Muscle of leg (tissue), 11 donors: ENCODE results near the gene INSYN2B. TPM values are rescaled to one million over a fixed set of nuclear protein-coding genes. Genes with fewer than 3 reads are reported as not detected.

Experiments
- DNase-seq: peaks from one replicate; pipeline ENCODE4 v3.0.0; 2013
- H3K27ac ChIP-seq: one replicate; pipeline ENCODE4 v1.5.1; 2013; ENCODE audit warnings: mild to moderate bottlenecking, low read length, control low read depth
- H3K27me3 ChIP-seq: one replicate; pipeline ENCODE4 v1.6.1; 2013; ENCODE audit warnings: low read length; ENCODE audit not compliant: control insufficient read depth, insufficient read depth
- H3K36me3 ChIP-seq: one replicate; pipeline ENCODE4 v1.6.1; 2013; ENCODE audit warnings: low read length; ENCODE audit not compliant: control insufficient read depth, insufficient read depth
- H3K4me1 ChIP-seq: one replicate; pipeline ENCODE4 v1.6.1; 2013; ENCODE audit warnings: low read length; ENCODE audit not compliant: control insufficient read depth, insufficient read depth
- H3K4me3 ChIP-seq: one replicate; pipeline ENCODE4 v1.5.1; 2013; ENCODE audit warnings: low read length, control low read depth
- H3K9me3 ChIP-seq: replicated peaks from 2 replicates; pipeline ENCODE4 v1.6.1; 2013; ENCODE audit warnings: low read depth, low read length; ENCODE audit not compliant: control insufficient read depth
- WGBS: methylation state at CpG from one replicate; pipeline ENCODE4 v1.1.5; 2013; ENCODE audit warnings: missing lambda C conversion rate; ENCODE audit not compliant: insufficient coverage; 5-methylcytosine and 5-hydroxymethylcytosine counted together
- polyA plus RNA-seq, 8 donors: library from polyadenylated mRNA; unstranded; fragments of 120-200 nt; gene quantifications; one replicate each; pipeline versions ENCODE4 v1.2.1 to v1.2.3, GENCODE V29; 2013; ENCODE audit warnings: inconsistent platforms in 1 of 8, low replicate concordance in 1 of 8; ENCODE audit not compliant: insufficient read length in 8 of 8, insufficient read depth in 1 of 8
- total RNA-seq: library from RNA; stranded (reverse); fragments of 120-200 nt; gene quantifications from one replicate; pipeline ENCODE4 v1.2.4, GENCODE V29; 2013

The INSYN2B gene
- total and polyA plus RNA-seq, 9 donors: 0.04 to 0.46 (median 0.26) TPM

DNA sequence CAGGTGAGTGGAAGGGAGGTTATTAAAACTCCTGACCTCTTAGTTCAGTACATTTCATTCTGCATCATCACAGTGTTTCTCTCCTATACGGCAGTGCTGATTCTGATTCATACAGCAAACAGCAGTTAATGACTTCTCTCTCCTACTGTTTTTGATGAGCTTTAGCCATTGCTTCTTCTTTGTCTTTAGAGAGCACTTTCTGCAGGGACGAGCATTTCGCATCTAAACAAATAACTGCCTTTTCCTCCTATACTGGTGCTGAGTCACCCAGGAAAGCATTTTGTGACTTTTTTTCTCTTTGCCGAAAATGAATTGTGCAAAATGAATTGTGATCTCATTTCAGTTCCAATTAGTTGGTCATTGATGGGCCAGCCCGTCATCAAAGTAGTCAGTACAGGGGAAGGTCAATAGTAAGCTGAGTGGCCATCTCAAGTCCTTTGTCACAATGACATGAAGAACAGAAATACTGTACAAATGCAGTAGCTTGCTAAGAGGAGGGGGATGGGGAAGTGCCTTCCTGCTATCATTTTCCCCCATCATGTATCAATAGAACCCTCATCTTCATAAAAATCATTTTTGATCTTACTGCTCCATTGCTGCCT is 98.5 kb downstream of the INSYN2B start:
- no peaks in the 10 kb centered on the region for H3K9me3 ChIP-seq
- DNase-seq: no peak
- WGBS: 82% methylated on average over 3 of the region's 5 CpGs
- H3K4me1 ChIP-seq: no peaks in the 10 kb centered on the region
- no peaks in the 10 kb centered on the region for H3K27me3 ChIP-seq
- H3K36me3 ChIP-seq: no peaks in the 10 kb centered on the region
- H3K4me3 ChIP-seq: no peak overlapping the region
- H3K27ac ChIP-seq: no peak overlapping the region

GRCh38 chr5:169880785-169881184 is 99.5 kb downstream of the INSYN2B start:
- no peak for DNase-seq
- H3K4me1 ChIP-seq: no peaks in the 10 kb centered on the region
- H3K27me3 ChIP-seq: no peaks in the 10 kb centered on the region
- WGBS: 83% methylated on average over 2 of the region's 2 CpGs
- no peaks in the 10 kb centered on the region for H3K36me3 ChIP-seq
- H3K9me3 ChIP-seq: no peaks in the 10 kb centered on the region
- no peak overlapping the region for H3K27ac ChIP-seq
- H3K4me3 ChIP-seq: no peak overlapping the region

GRCh38 chr5:169880012-169880663 is 100.2 kb downstream of the INSYN2B start:
- no peaks in the 10 kb centered on the region for H3K4me1 ChIP-seq

GRCh38 chr5:169876386-169876785 is 103.9 kb downstream of the INSYN2B start:
- Histone ChIP-seq H3K36me3 (no peaks in the 10 kb centered on the region), H3K9me3 (no peaks in the 10 kb centered on the region), H3K27me3 (no peaks in the 10 kb centered on the region), H3K4me1 (peaks cover 8% of the 10 kb centered on the region), H3K4me3 (no peak overlapping the region), H3K27ac (no peak overlapping the region)
- WGBS: no CpG with 5 or more reads among the region's 1 CpG
- no peak for DNase-seq

More at GRCh38 chr5:169880012-169880663, 100.2 kb downstream of the INSYN2B start:
- H3K27ac ChIP-seq: no peak overlapping the region
- no peak overlapping the region for H3K4me3 ChIP-seq
- H3K9me3 ChIP-seq: no peaks in the 10 kb centered on the region
- peak; percentile 29 for DNase-seq
- H3K27me3 ChIP-seq: no peaks in the 10 kb centered on the region
- H3K36me3 ChIP-seq: no peaks in the 10 kb centered on the region
- 50% methylated on average over 1 of the region's 4 CpGs for WGBS

DNA sequence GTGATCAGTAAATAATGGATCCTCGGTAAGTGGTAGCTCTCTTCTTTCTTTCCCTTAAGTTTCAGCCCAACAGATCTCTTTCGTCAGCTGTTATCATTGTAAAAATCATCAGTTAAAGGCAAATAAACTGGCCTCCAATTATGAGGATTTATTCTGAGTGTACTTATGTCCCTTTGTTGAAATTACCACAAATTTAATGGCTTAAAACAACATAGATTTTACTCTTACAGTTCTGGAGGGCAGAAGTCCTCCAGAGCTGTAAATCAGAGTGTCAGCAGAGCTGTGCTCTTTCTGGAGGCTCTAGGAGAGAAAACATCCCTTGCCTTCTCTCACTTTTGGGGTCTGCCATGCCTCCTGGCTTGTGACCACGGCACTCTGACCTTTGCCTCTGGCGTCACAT is 104.6 kb downstream of the INSYN2B start:
- H3K36me3 ChIP-seq: no peaks in the 10 kb centered on the region
- no peak for DNase-seq
- 71% methylated on average over 2 of the region's 4 CpGs for WGBS
- H3K4me1 ChIP-seq: peaks cover 8% of the 10 kb centered on the region
- H3K9me3 ChIP-seq: no peaks in the 10 kb centered on the region
- H3K27ac ChIP-seq: no peak overlapping the region
- H3K27me3 ChIP-seq: no peaks in the 10 kb centered on the region
- no peak overlapping the region for H3K4me3 ChIP-seq

GRCh38 chr5:169875091-169875728 is 105.1 kb downstream of the INSYN2B start:
- H3K4me1 ChIP-seq: peaks cover 8% of the 10 kb centered on the region

GRCh38 chr5:169874621-169875020 is 105.7 kb downstream of the INSYN2B start:
- H3K9me3 ChIP-seq: no peaks in the 10 kb centered on the region
- peaks cover 8% of the 10 kb centered on the region for H3K4me1 ChIP-seq
- 70% methylated on average over 2 of the region's 4 CpGs for WGBS
- no peak overlapping the region for H3K4me3 ChIP-seq
- H3K27me3 ChIP-seq: no peaks in the 10 kb centered on the region
- DNase-seq: peak; percentile 8
- no peaks in the 10 kb centered on the region for H3K36me3 ChIP-seq
- no peak overlapping the region for H3K27ac ChIP-seq

More at GRCh38 chr5:169875091-169875728, 105.1 kb downstream of the INSYN2B start:
- no peaks in the 10 kb centered on the region for H3K9me3 ChIP-seq
- no peak overlapping the region for H3K27ac ChIP-seq
- DNase-seq: no peak
- no peaks in the 10 kb centered on the region for H3K36me3 ChIP-seq
- H3K27me3 ChIP-seq: no peaks in the 10 kb centered on the region
- 85% methylated on average over 7 of the region's 8 CpGs for WGBS
- H3K4me3 ChIP-seq: no peak overlapping the region

DNA sequence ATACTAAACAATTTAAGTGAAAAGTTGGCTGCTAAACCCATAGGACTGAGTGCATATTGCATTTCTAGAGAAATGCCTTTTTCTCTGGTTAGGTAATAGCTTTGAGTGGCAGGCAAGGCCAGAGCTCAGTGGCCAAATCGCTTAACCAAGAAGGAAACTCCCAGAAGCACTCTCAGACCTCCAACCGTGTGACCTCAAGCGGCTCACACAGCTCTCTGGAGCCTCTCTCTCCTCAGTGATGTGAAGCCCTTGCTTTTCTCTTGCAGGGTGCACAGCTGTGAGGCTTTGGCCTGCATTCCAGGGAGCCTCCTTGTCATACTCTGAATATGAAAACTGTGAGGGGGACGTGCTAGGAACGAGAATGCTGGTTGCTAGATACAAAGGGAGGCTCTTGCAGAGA is 106.7 kb downstream of the INSYN2B start:
- H3K27ac ChIP-seq: no peak overlapping the region

GRCh38 chr5:169871826-169872490 is 108.3 kb downstream of the INSYN2B start:
- no peaks in the 10 kb centered on the region for H3K27me3 ChIP-seq
- 20% methylated on average over 2 of the region's 5 CpGs for WGBS
- DNase-seq: peak; percentile 78
- no peak overlapping the region for H3K27ac ChIP-seq
- no peaks in the 10 kb centered on the region for H3K9me3 ChIP-seq
- no peaks in the 10 kb centered on the region for H3K36me3 ChIP-seq
- H3K4me1 ChIP-seq: peaks cover 8% of the 10 kb centered on the region
- no peak overlapping the region for H3K4me3 ChIP-seq

More for the DNA sequence above, 106.7 kb downstream of the INSYN2B start:
- H3K4me1 ChIP-seq: peaks cover 8% of the 10 kb centered on the region
- no peaks in the 10 kb centered on the region for H3K36me3 ChIP-seq
- DNase-seq: peak; percentile 85
- no CpG with 5 or more reads among the region's 5 CpGs for WGBS
- H3K4me3 ChIP-seq: no peak overlapping the region
- H3K27me3 ChIP-seq: no peaks in the 10 kb centered on the region
- no peaks in the 10 kb centered on the region for H3K9me3 ChIP-seq

DNA sequence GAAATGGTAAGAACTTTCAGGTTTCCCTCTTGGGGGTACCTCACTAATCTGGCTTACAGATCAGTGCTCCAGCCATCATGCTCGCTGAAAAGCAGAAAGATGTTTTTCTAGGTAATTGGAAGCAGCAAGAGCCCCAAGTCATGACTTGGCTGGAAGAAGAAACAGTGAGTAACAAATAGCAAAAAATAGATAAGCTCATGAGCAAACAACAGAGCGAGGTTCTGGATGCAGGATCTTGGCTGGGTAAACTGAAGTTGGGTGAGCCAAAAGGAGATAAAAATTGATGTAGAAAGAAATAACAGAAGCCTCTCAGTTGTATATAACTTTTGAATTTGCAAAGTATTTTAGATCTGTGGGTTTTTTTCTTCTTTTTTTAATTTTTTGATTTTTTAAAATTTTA is 110.1 kb downstream of the INSYN2B start:
- no peak overlapping the region for H3K27ac ChIP-seq
- no peaks in the 10 kb centered on the region for H3K9me3 ChIP-seq
- no CpG with 5 or more reads among the region's 2 CpGs for WGBS
- H3K36me3 ChIP-seq: no peaks in the 10 kb centered on the region
- no peaks in the 10 kb centered on the region for H3K27me3 ChIP-seq
- H3K4me1 ChIP-seq: peaks cover 8% of the 10 kb centered on the region
- DNase-seq: peak; percentile 52
- no peak overlapping the region for H3K4me3 ChIP-seq
